Breast epithelium (tissue), 3 donors: Measurements from ENCODE around the gene MBD5.

Experiments used
- CTCF ChIP-seq, 3 donors: fragments of 450-650 bp; IDR thresholded peaks; one replicate each; pipeline ENCODE4 v1.5.1; 2016 to 2017; ENCODE audit warnings: antibody characterized with exemption in 3 of 3, mild to moderate bottlenecking in 3 of 3, moderate library complexity in 3 of 3
- POLR2A ChIP-seq: fragments of 450-650 bp; IDR thresholded peaks from one replicate; pipeline ENCODE4 v1.6.1; 2016; ENCODE audit warnings: antibody characterized with exemption, mild to moderate bottlenecking, moderate library complexity

GRCh38 chr2:148167241-148167766 is 146.4 kb downstream of the MBD5 start:
- TF ChIP-seq CTCF (IDR thresholded peaks at IDR 0.05) (no peak), POLR2A (no peak)
